HEK293T (cell line): ENCODE data around the gene KIF3A.

ENCODE experiments used
- CTCF ChIA-PET: fragments of 350-600 bp; formaldehyde crosslinking; extraction: SDS; loops from one replicate; lab custom pipeline; 2021; ENCODE audit warnings: antibody characterized with exemption, inconsistent platforms; lab: Yijun Ruan, JAX
- POLR2A ChIA-PET: fragments of 350-600 bp; formaldehyde crosslinking; extraction: SDS; loops from one replicate; lab custom pipeline; 2020; ENCODE audit warnings: antibody characterized with exemption, inconsistent platforms; lab: Yijun Ruan, JAX
- DNase-seq: peaks from one replicate; pipeline ENCODE4 v3.0.0; 2012; ENCODE audit warnings: mixed read lengths; ENCODE audit errors: extremely low spot score
- ARNT ChIP-seq: fragments of 450-650 bp; IDR thresholded peaks from 2 replicates; pipeline ENCODE4 v1.6.1; 2017; ENCODE audit warnings: mild to moderate bottlenecking
- BHLHE40 ChIP-seq: fragments of 450-650 bp; IDR thresholded peaks from 2 replicates; pipeline ENCODE4 v1.6.1; 2016; ENCODE audit warnings: mild to moderate bottlenecking, moderate library complexity, borderline replicate concordance
- CTBP1 ChIP-seq: fragments of 450-650 bp; IDR thresholded peaks from 2 replicates; pipeline ENCODE4 v1.6.1; 2016; ENCODE audit warnings: borderline replicate concordance
- ELF4 ChIP-seq: fragments of 450-650 bp; IDR thresholded peaks from 2 replicates; pipeline ENCODE4 v1.6.1; 2017; ENCODE audit warnings: antibody characterized with exemption
- FOXA1 ChIP-seq: fragments of 450-650 bp; IDR thresholded peaks from 2 replicates; pipeline ENCODE4 v1.6.1; 2016; ENCODE audit warnings: mild to moderate bottlenecking
- FOXK2 ChIP-seq: fragments of 450-650 bp; IDR thresholded peaks from 2 replicates; pipeline ENCODE4 v1.6.1; 2016; ENCODE audit warnings: mild to moderate bottlenecking
- FOXM1 ChIP-seq: fragments of 450-650 bp; IDR thresholded peaks from 2 replicates; pipeline ENCODE4 v1.6.1; 2017; ENCODE audit warnings: mild to moderate bottlenecking, borderline replicate concordance
- HDGF ChIP-seq: fragments of 450-650 bp; IDR thresholded peaks from 2 replicates; pipeline ENCODE4 v1.6.1; 2017; ENCODE audit warnings: antibody characterized with exemption, borderline replicate concordance
- L3MBTL2 ChIP-seq: fragments of 450-650 bp; conservative IDR thresholded peaks from 2 replicates; pipeline ENCODE4 v1.6.1; 2016; ENCODE audit warnings: mild to moderate bottlenecking
- LEF1 ChIP-seq: fragments of 450-650 bp; IDR thresholded peaks from 2 replicates; pipeline ENCODE4 v1.6.1; 2017; ENCODE audit warnings: mild to moderate bottlenecking, borderline replicate concordance
- NFRKB ChIP-seq: fragments of 450-650 bp; IDR thresholded peaks from 2 replicates; pipeline ENCODE4 v1.6.1; 2016; ENCODE audit warnings: mild to moderate bottlenecking, moderate library complexity
- SP1 ChIP-seq: fragments of 450-650 bp; IDR thresholded peaks from 2 replicates; pipeline ENCODE4 v1.6.1; 2017
- SUZ12 ChIP-seq: fragments of 450-650 bp; IDR thresholded peaks from 2 replicates; pipeline ENCODE4 v1.6.1; 2016; ENCODE audit warnings: mild to moderate bottlenecking
- TARDBP ChIP-seq: fragments of 450-650 bp; IDR thresholded peaks from 2 replicates; pipeline ENCODE4 v1.6.1; 2016
- ZNF384 ChIP-seq: fragments of 450-650 bp; IDR thresholded peaks from 2 replicates; pipeline ENCODE4 v1.6.1; 2016
- TF ChIP-seq, protein P1 (sequence below): fragments of 450-650 bp; IDR thresholded peaks from 2 replicates; pipeline ENCODE4 v1.6.1; 2016

The KIF3A gene

DNA sequence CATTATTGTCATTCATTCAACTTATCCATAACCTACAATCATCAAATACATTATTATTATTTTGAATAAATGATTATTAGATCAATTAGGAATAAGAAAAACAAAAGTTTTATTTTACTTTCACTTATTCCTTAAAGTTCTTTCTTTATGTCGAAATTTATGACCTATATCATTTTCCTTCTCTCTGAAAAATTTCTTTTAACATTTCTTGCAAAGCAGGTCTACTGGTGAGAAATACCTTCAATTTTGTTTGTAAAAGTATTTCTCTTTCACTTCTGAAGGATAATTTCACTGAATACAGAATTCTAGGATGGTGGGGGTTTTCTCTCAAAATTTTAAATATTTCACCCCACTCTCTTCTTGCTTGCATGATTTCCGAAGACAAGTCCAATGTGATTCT lies 7.3 kb upstream of the KIF3A start:
- no peak for DNase-seq
- CTCF ChIA-PET: interaction anchor here (0.6 to 0.9 kb wide), 2 partner anchors 9 to 10 kb away, joined by 3 to 4 read pairs; no protein-coding TSS in a partner anchor
- TF ChIP-seq FOXM1 (no peak), FOXK2 (no peak), CTBP1 (no peak), HDGF (no peak), SUZ12 (no peak), NFRKB (no peak)
- TF ChIP-seq, protein P1, sequence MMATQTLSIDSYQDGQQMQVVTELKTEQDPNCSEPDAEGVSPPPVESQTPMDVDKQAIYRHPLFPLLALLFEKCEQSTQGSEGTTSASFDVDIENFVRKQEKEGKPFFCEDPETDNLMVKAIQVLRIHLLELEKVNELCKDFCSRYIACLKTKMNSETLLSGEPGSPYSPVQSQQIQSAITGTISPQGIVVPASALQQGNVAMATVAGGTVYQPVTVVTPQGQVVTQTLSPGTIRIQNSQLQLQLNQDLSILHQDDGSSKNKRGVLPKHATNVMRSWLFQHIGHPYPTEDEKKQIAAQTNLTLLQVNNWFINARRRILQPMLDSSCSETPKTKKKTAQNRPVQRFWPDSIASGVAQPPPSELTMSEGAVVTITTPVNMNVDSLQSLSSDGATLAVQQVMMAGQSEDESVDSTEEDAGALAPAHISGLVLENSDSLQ: no peak
- POLR2A ChIA-PET: no interaction called here

DNA sequence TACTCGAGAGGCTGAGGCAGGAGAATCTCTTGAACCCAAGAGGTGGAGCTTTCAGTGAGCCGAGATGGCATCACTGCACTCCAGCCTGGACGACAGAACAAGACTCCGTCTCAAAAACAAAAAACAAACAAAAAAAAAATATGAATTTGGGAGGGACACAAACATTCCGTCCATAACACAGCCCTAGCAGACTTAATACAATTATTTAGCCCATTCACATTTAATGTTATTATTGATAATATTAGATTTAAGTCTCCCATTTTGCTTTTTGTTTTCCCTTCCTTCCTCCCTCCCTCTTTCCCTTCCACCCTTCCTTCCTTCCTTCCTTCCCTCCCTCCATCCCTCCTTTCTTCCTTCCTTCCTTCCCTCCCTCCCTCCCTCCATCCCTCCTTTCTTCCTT lies 5.3 kb upstream of the KIF3A start:
- POLR2A ChIA-PET: no interaction called here
- no peak for DNase-seq

DNA sequence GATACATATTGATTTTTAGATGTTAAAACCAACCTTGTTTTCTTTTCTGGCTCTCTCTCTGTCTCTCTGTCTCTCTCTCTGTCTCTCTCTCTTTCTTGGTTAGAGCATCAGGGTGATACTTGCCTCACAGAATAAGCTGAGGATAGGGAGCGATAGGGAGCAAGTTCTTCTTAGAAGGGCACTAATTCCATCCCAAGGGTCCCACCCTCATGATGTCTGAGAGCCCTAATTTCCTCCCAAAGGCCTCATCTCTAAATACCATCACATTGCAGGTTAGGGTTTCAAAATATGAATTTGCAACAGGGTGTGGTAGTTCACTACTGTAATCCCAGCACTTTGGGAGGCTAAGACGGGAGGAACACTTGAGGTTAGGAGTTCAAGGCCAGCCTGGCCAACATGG lies 4.8 kb upstream of the KIF3A start:
- no peak for DNase-seq
- CTCF ChIA-PET: no interaction called here
- no peak for TF ChIP-seq FOXK2
- POLR2A ChIA-PET: no interaction called here

More for the DNA sequence above, 5.3 kb upstream of the KIF3A start:
- TF ChIP-seq LEF1: no peak
- no peak for TF ChIP-seq TARDBP
- no peak for TF ChIP-seq FOXM1
- TF ChIP-seq BHLHE40: no peak
- TF ChIP-seq, protein P1: no peak
- no peak for TF ChIP-seq ELF4
- no peak for TF ChIP-seq CTBP1
- TF ChIP-seq HDGF: no peak
- TF ChIP-seq ZNF384: no peak
- no peak for TF ChIP-seq SP1
- no peak for TF ChIP-seq SUZ12
- TF ChIP-seq ARNT: no peak
- TF ChIP-seq FOXK2: no peak
- TF ChIP-seq L3MBTL2: no peak
- CTCF ChIA-PET: no interaction called here

DNA sequence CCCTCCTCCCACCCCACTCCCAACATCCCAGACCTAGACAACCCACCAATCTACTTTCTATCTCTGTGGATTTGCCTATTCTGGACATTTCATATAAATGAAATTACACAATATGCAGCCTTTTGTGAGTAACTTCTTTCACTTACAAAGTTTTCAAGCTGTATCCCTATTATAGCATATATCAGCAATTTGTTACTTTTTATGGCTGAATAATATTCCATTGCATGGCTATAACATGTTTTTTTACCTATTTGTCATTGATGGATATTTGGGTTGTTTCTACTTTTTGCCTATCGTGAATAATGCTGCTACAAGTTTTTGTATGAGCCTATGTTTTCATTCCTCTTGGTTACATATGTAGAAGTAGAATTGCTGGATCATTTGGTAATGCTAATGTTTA lies 1.9 kb upstream of the KIF3A start:
- ChIA-PET CTCF (no interaction called here), POLR2A (no interaction called here)
- TF ChIP-seq SUZ12: no peak
- TF ChIP-seq ELF4: no peak
- no peak for TF ChIP-seq FOXK2
- no peak for TF ChIP-seq LEF1
- no peak for TF ChIP-seq TARDBP
- no peak for TF ChIP-seq FOXA1
- TF ChIP-seq BHLHE40: no peak
- TF ChIP-seq NFRKB: no peak
- TF ChIP-seq ZNF384: no peak
- TF ChIP-seq, protein P1: no peak
- no peak for TF ChIP-seq FOXM1
- TF ChIP-seq ARNT: no peak
- TF ChIP-seq HDGF: no peak
- no peak for TF ChIP-seq SP1
- TF ChIP-seq L3MBTL2: no peak
- DNase-seq: no peak

DNA sequence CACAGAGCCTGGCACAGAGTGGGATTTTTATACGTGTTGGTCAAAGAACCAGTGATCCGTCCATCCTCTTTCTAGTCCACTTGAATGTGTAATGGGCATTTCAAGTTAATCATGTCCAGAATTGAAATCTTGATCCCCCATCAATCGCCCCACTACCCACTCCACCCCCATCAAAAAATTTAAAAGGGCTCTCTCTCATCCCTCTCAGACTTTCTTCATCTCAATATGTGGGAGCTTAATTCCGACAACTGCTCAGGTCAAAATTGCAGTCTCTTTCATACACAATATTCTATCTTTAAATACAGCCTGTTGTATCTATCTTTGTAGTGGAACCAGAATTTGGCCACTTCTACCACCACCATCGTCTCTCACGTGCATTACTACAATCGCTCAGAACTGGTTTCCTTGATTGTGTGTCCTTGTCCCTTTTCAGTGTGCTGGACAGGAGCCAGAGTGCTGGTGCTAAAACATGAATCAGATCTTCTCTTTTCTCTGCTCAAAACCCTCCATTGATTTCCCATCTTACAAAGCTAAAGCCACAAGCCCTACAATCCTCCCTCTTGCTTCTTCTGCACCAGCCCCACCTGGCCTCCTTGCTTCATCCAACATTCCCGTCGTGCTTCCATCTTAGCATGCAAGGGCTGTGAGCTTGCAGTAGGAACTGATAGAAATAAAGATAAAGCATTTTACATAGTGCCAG lies 786 bp upstream of the KIF3A start:
- DNase-seq: no peak
- no peak for TF ChIP-seq TARDBP
- no peak for TF ChIP-seq LEF1
- no peak for TF ChIP-seq CTBP1
- TF ChIP-seq ELF4: no peak
- TF ChIP-seq FOXK2: no peak
- TF ChIP-seq SUZ12: no peak
- TF ChIP-seq FOXA1: no peak
- no peak for TF ChIP-seq ZNF384
- TF ChIP-seq BHLHE40: no peak
- TF ChIP-seq SP1: no peak
- TF ChIP-seq FOXM1: no peak
- TF ChIP-seq NFRKB: no peak
- no peak for TF ChIP-seq L3MBTL2
- no peak for TF ChIP-seq ARNT
- POLR2A ChIA-PET: interaction anchor here (0.5 to 2.6 kb wide), 29 partner anchors 8 to 445 kb away, joined by 3 to 16 read pairs (median 4); partner anchors contain the start of genes CCNI2, RAD50, SEPTIN8 and SOWAHA
- CTCF ChIA-PET: interaction anchor here (0.7 to 1.2 kb wide), 4 partner anchors 9 to 82 kb away, joined by 4 to 7 read pairs (median 4); partner anchors contain the start of gene CCNI2

DNA sequence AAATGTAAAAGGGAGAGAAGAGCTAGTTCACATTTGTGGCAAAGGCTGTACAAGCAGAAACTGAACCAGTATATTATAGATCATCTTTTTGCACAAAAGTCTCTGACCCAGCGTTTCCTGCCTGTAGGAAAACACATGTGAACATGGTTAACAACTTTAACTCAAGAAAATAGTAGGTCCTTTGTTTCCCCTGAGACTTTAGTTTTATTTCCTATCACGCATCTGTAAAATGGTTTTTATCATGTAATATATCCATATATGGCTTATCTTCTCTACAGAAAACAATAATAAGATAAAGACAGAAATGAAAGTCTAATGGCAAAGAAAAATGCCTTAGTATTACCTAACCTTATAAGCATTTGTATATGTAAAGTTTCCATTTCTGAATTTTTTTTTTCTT lies 2.7 kb downstream of the KIF3A start:
- no peak for TF ChIP-seq BHLHE40
- no peak for TF ChIP-seq TARDBP
- TF ChIP-seq NFRKB: no peak
- TF ChIP-seq, protein P1: no peak
- TF ChIP-seq FOXM1: no peak
- no peak for TF ChIP-seq LEF1
- no peak for TF ChIP-seq ARNT
- no peak for DNase-seq
- ChIA-PET CTCF (interaction anchor here (1.5 kb wide), 1 partner anchor 11 kb away, joined by 3 read pairs; no protein-coding TSS in a partner anchor), POLR2A (no interaction called here)
